ENCODE data around the gene MINDY4. TPM values are rescaled to one million over a fixed set of nuclear protein-coding genes. Genes with fewer than 3 reads are reported as not detected.

MINDY4 gene
- total RNA-seq, 2 donors from 2014 or later: 8.1 to 31.9 TPM

DNA sequence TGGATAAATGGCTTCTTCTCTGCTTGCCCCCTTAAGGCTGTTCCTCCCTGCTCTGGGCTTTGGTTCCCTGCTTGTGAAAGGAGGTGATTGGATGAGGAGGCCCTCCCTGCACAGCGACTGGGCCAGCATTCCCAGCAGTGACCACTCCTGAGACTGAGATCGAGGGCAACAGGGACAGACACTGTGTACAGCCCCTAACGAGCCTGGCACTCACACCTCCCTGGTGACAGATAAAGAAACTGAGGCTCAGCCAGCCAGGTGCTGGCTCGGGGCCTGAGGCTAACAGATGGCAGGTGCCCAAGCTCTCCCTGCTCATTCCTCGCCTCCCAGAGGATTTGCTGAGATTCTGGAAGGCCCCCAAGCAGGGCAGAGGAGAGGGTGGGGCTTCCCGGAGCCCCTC is 128.4 kb downstream of the MINDY4 start:
- WGBS: 43% methylated on average over 6 of the region's 6 CpGs

DNA sequence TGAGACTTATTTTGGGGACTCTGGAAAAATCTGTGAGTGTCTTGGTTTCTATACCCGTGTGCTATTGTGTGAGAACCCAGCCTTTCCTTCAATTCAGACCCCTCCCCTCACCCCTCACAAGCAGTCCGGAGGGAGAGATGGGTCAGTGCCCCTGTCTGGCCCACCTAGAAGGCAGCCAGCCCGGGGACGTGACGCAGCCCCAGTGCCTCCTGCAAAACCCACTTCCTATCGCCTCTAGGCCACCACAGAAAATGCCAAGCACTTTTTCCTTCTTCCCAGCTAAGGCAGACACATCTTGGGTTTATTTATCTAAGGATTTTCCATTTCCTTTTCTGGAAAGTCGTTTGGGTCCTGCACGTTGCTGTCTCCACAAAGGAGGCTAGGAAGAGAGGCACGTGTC is 128.8 kb downstream of the MINDY4 start:
- Histone ChIP-seq H3K27me3 (replicated peaks; ENCODE audit: insufficient read depth) (no peaks in the 10 kb centered on the region), H3K4me1 (replicated peaks) (no peaks in the 10 kb centered on the region)

More for the DNA sequence above, 128.4 kb downstream of the MINDY4 start:
- H3K27me3 ChIP-seq (replicated peaks; ENCODE audit: insufficient read depth): no peaks in the 10 kb centered on the region
- TF ChIP-seq POLR2A (IDR thresholded peaks at IDR 0.05): no peak
- H3K27ac ChIP-seq: no peak overlapping the region
- no peak overlapping the region for H3K4me3 ChIP-seq
- intact Hi-C loops (cut with DNase I): no loop called here
- DNase-seq (ENCODE audit: low spot score): no peak
- H3K4me1 ChIP-seq (replicated peaks): no peaks in the 10 kb centered on the region
- H3K36me3 ChIP-seq: no peaks in the 10 kb centered on the region
- H3K9me3 ChIP-seq: no peaks in the 10 kb centered on the region

DNA sequence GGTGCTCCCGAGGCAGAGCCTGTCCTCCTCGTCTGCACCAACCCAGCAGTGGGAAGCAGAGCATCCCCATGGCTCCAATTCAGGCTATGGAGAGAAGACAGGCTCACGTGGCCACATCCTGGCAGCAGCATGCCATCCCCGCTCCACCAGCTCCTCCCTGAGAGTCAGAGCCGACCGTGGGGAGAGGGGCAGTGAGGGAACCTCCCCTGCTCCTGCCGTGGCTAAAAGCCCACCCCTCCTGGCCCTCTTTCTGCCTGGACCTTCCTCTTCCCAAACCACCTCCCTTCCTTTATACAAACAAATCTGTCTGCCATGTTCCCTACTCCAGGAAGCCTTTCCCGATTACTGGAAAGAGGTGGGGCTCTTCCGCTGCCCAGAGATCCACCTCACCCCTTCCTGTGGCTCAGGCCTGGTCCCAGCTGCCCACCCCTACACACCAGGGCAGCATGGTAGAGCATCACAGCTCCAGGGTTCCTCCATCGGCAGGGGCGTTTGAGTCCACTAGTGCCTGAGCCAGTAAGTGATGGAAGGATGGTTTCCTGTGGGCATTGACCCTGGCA is 129.7 kb downstream of the MINDY4 start:
- Histone ChIP-seq H3K9me3 (no peaks in the 10 kb centered on the region), H3K27me3 (replicated peaks; ENCODE audit: insufficient read depth) (no peaks in the 10 kb centered on the region), H3K4me1 (replicated peaks) (no peaks in the 10 kb centered on the region), H3K27ac (no peak overlapping the region), H3K36me3 (no peaks in the 10 kb centered on the region), H3K4me3 (no peak overlapping the region)
- no peak for DNase-seq (ENCODE audit: low spot score)
- intact Hi-C loops (cut with DNase I): no loop called here
- 84% methylated on average over 11 of the region's 11 CpGs for WGBS
- TF ChIP-seq POLR2AphosphoS5 (IDR thresholded peaks at IDR 0.05) (no peak), POLR2A (IDR thresholded peaks at IDR 0.05) (no peak)
- TF ChIP-seq, protein P1, sequence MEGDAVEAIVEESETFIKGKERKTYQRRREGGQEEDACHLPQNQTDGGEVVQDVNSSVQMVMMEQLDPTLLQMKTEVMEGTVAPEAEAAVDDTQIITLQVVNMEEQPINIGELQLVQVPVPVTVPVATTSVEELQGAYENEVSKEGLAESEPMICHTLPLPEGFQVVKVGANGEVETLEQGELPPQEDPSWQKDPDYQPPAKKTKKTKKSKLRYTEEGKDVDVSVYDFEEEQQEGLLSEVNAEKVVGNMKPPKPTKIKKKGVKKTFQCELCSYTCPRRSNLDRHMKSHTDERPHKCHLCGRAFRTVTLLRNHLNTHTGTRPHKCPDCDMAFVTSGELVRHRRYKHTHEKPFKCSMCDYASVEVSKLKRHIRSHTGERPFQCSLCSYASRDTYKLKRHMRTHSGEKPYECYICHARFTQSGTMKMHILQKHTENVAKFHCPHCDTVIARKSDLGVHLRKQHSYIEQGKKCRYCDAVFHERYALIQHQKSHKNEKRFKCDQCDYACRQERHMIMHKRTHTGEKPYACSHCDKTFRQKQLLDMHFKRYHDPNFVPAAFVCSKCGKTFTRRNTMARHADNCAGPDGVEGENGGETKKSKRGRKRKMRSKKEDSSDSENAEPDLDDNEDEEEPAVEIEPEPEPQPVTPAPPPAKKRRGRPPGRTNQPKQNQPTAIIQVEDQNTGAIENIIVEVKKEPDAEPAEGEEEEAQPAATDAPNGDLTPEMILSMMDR (IDR thresholded peaks at IDR 0.05): no peak

More for the DNA sequence above, 128.8 kb downstream of the MINDY4 start:
- Histone ChIP-seq H3K36me3 (no peaks in the 10 kb centered on the region), H3K9me3 (no peaks in the 10 kb centered on the region), H3K4me3 (no peak overlapping the region), H3K27ac (no peak overlapping the region)
- no peak for TF ChIP-seq POLR2AphosphoS5 (IDR thresholded peaks at IDR 0.05)
- TF ChIP-seq POLR2A (IDR thresholded peaks at IDR 0.05): no peak
- TF ChIP-seq, protein P1 (IDR thresholded peaks at IDR 0.05): no peak
- intact Hi-C loops (cut with DNase I): no loop called here
- 64% methylated on average over 9 of the region's 9 CpGs for WGBS
- DNase-seq (ENCODE audit: low spot score): no peak

DNA sequence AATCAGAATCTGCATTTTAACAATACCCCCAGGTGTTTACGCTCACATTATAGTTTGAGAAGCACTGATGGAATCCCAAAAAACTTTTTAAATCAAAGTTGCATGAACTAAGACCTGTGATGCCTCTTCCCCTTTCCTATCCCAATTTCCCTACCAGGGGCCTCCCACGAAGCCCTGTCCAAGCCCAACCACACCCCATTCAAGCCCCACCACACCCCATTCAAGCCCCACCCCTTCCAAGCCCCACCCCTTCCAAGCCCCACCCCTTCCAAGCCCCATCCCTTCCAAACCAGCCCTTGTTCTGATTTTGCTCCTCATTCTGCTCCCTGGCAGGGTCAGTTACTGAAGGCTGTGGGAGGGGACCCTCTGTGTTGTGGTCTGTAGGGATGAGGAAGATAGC is 130.6 kb downstream of the MINDY4 start:
- H3K9me3 ChIP-seq: no peaks in the 10 kb centered on the region
- no peaks in the 10 kb centered on the region for H3K27me3 ChIP-seq (replicated peaks; ENCODE audit: insufficient read depth)
- no peak for DNase-seq (ENCODE audit: low spot score)
- H3K4me1 ChIP-seq (replicated peaks): no peaks in the 10 kb centered on the region
- TF ChIP-seq POLR2AphosphoS5 (IDR thresholded peaks at IDR 0.05) (no peak), POLR2A (IDR thresholded peaks at IDR 0.05) (no peak)
- TF ChIP-seq, protein P1 (IDR thresholded peaks at IDR 0.05): no peak
- no peak overlapping the region for H3K4me3 ChIP-seq
- H3K27ac ChIP-seq: no peak overlapping the region
- H3K36me3 ChIP-seq: no peaks in the 10 kb centered on the region
- whole genome bisulfite sequencing: 98% methylated on average over 2 of the region's 2 CpGs
- intact Hi-C loops (cut with DNase I): no loop called here

DNA sequence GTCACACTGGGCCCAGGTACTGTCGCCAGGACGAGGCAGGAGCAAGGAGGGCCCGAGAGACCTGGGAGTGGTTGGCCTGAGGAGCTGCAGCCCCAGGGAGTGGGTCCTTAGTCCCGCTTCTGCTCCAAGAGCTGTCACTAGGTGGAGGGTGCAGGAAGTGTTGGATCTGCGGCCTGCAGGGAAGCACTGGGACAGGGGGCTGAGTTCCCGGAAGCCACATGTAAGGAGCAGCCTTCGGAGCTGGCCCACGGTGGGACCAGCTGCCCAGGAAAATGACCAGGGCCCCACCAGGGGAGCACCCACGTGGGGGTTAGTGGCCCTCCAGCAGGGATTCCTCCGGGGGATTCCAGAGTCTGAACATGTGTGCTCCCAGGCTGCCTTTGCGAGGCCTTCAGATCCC is 131.2 kb downstream of the MINDY4 start:
- Histone ChIP-seq H3K36me3 (no peaks in the 10 kb centered on the region), H3K4me1 (replicated peaks) (no peaks in the 10 kb centered on the region), H3K9me3 (no peaks in the 10 kb centered on the region), H3K27ac (no peak overlapping the region), H3K4me3 (no peak overlapping the region), H3K27me3 (replicated peaks; ENCODE audit: insufficient read depth) (no peaks in the 10 kb centered on the region)
- WGBS: 91% methylated on average over 11 of the region's 11 CpGs
- TF ChIP-seq POLR2A (IDR thresholded peaks at IDR 0.05) (no peak), POLR2AphosphoS5 (IDR thresholded peaks at IDR 0.05) (no peak)
- TF ChIP-seq, protein P1 (IDR thresholded peaks at IDR 0.05): no peak
- DNase-seq (ENCODE audit: low spot score): no peak
- intact Hi-C loops (cut with DNase I): no loop called here
